DMS114 treated with DMSO at 0.1 percent for 48 hours (cell line): ENCODE data around the gene MYB.
"Not testable (repeated sequence)": the region's sequence is repeated elsewhere in the genome, so short reads cannot be mapped to it uniquely, and the experiment has no call there.

Experiments
- DNase-seq: peaks from one replicate; lab custom pipeline; 2025; ENCODE audit not compliant: unreplicated experiment; lab: John Stamatoyannopoulos, UW

Gene MYB

DNA sequence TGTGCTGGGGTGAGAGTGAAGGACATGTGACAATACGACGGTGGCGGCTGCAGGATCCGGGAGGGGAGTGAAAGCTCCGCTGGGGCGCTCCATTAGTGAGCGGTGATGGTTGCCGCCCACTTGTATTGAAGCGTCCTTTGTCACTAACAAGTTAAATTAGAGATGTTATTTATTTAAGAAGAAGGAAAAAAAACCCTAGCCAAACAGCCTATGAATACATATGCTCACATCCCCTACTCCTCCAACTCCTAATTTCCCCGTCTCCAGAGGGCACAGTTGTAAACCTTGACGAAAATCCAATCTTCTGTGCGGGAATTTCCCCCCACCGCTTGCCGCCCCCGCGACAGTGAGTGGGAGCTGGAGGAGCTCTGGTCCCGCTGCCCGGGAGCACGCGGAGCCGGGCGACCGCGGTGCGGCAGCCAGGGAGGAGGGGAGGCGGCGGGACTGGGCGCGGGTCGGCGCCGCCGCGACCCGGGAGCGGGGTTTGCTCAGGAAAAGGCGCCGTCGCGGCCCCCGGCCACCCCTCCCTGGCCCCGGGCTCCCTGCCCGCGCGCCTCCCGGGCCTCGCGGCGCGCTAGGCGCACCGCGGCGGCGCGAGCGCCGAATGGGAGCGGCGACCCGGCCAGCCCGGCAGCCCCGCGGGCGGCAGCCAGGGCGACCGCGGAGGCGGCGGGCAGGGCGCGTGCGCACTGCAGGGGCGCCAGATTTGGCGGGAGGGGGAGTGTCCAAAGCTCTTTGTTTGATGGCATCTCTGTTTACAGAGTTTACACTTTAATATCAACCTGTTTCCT lies at the start of gene MYB:
Gene MYB, plus strand, starts transcription at position 767 of the 791 bp plus-strand sequence. CDS start 206 bp downstream, outside the sequence.
- DNase-seq: peak; percentile 44

- DNase-seq: no peak
These were observed 48.3 kb upstream of the MYB start for GRCh38 chr6:135132776-135133175.

- no peak for DNase-seq
These were observed 45.3 kb upstream of the MYB start for GRCh38 chr6:135135835-135136234.

DNA sequence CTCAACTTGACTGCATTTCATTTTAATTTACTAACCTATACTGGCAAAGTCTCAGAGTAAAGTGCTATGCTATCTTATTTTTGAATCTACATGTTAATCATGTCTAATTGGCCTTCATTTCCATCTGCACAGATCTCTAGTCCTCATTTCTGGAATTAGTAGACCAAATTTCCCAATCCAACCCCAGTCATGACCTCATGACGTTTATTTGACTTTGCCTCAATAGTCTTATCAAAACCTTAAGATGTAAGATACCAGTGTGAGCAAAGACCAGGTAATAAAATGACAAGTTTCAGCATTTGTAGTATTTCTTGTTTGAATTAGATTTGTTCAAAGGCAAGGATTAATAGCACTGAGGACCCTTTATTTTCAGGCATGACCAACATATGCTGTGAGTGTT lies 43.3 kb upstream of the MYB start:
- no peak for DNase-seq

GRCh38 chr6:135141182-135141581 lies 39.9 kb upstream of the MYB start:
- DNase-seq: no peak

- no peak for DNase-seq
These were observed 39.4 kb upstream of the MYB start for GRCh38 chr6:135141728-135142127.

- not testable (repeated sequence) for DNase-seq
These were observed 38.9 kb upstream of the MYB start for GRCh38 chr6:135142232-135142631.

DNA sequence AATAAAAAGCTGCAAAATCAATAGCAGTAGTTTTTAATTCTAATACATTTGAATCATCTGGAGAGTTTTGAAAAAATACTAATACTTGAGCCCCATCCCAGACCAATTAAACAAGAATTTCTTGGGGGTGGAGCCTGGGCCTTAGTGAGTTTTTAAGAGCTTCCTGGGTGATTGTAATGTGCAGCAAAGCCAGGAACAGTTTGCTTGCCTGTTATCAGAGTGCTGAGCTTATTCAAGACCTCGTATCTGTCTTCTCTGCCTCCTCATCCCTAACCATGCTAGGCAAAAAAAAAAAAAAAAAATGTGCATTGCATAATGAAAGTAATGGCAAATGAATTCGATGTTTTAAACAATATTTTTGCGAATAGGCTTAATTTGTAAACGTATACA lies 36.4 kb upstream of the MYB start:
- no peak for DNase-seq

- DNase-seq: no peak
These were observed 35.9 kb upstream of the MYB start for GRCh38 chr6:135145063-135145800.

GRCh38 chr6:135146162-135146934 lies 34.8 kb upstream of the MYB start:
- no peak for DNase-seq

GRCh38 chr6:135147637-135148592 lies 33.2 kb upstream of the MYB start:
- DNase-seq: no peak

DNA sequence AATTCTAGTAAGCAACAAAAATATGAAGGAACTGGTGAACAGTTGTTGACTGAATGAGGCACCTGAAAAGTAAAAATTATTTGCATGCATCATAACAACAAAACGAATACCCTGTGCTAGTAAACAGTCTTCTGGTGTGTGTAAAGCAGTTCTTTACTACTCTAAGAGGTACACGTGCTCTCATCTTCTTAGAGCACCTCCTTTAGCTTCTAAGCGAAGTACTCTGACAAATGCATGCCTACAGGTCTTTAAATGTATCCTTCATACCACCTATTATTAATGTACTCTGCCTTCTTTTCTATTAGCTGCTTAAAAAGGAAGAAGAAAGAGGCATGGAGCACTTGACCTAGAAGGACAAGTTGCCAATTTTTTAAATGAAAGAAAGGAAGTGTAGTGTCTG lies 32.2 kb upstream of the MYB start:
- no peak for DNase-seq

DNA sequence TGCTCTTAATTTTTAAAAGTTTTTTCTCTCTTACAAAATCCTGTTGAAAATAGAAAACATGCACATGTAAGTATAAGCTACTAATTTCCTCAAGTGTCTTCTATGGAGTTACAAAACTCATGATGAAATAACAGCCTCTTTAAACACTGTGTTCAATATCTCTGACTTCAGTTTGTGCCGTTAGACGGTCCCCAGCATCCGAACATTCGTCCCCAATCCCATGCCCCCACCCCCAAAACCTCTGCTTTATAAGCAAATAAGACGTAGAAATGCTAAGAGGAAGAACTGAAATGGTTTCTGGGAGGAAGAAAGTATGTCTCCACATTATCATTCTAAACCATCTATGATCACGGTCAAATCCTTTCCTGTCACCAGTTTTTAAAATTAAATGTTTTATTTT lies 31.7 kb upstream of the MYB start:
- DNase-seq: no peak

GRCh38 chr6:135150481-135150880 lies 30.6 kb upstream of the MYB start:
- DNase-seq: not testable (repeated sequence)

DNA sequence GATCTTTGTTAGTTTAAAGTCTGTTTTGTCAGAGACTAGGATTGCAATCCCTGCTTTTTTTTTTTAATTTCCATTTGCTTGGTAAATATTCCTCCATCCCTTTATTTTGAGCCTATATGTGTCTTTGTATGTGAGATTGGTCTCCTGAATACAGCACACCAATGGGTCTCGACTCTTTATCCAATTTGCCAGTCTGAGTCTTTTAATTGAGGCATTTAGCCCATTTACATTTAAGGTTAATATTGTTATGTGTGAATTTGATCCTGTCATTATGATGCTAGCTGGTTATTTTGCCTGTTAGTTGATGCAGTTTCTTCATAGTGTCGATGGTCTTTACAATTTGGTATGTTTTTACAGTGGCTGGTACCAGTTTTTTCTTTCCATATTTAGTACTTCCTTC lies 27.0 kb upstream of the MYB start:
- not testable (repeated sequence) for DNase-seq

- DNase-seq: no peak
These were observed 22.7 kb upstream of the MYB start for GRCh38 chr6:135158397-135158796.

- no peak for DNase-seq
These were observed 21.6 kb upstream of the MYB start for GRCh38 chr6:135159531-135159930.

DNA sequence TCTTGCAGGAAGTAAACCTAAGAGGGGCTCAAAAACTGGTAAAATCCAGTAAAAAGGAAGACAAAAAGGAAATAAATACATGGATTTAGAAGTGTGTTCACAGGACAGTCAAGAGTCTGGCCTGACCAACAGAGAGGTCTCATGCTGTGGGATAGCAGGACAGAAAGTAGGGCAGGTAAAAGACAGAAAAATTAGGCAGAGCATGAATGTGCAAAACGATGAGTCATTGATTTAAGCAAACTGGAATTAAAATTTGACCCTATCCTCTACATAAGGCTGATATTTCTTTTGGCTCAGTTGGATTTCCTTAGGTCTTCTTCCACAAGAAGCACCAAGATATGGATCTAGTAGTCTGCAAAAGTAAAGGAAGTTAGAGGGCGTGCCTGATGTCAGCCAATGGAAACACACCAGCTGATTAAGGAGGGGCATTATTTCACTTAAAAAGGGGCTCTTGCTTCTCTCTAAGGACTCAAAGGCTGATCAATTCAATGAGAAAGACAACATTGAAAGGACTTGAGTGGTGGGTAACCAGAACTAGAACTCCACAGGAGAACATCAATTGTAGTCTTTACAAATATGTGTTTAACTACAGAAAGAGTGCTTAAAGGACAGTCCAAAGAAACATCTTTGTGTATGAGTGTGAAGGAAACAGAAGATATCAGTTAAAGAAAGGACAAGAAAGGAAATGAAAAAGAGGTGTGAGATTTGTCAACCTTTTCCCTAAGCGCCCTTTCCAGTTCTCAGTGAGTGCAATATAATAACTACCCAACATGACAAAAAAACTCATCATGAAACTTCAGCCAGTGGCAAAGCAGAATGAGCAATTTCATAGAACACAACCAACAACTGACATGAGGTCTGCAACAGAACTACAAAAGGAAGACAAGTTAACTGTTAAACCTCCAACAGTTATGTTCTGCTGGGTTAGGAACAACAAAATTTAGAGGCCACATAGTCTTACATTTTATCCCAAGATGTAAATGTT lies 19.4 kb upstream of the MYB start:
- DNase-seq: no peak

DNA sequence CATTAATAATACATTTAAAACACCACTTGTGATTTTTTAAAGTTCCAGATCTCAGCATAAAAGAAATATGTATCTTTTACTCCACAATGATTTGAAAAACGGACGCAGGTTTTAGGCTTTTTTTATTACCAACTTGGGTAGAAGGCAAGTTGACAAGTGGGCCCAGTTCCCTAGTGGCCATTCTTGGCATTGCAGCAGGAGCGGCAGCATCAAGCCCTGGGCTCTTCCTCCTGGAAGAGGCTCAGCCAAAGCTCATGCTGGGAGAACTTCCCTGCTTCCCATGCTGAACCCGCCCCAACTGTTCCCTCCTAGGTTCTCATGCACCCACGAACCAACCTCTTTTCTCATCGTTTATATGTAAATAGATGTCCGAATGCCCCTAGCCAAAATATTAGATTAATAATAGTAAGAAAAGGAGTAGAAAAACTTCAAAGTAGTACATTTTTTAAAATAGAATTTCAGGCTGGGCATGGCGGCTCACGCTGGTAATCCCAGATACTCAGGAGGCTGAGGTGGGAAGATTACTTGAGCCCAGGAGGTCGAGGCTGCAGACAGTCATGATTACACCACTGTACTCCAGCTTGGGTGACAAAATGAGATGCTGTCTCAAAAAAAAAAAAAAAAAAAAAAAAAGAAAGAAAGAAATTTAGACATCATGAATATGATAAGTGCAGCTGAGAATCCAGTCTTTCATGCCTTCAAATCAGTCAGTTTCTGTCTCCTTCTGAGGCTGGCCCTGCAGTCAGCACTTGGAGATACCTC lies 18.2 kb upstream of the MYB start:
- DNase-seq: no peak
